Endometrial microvascular endothelial cells (primary cell): ENCODE data around the gene NUP62. TPM values are rescaled to one million over a fixed set of nuclear protein-coding genes. Genes with fewer than 3 reads are reported as not detected.

Experiments used
- in situ Hi-C: cut with HindIII; loops from 2 replicates; pipeline ENCODE4 v1.10.0; 2017; ENCODE audit warnings: low sequenced_read_pairs, low pct_unique_long_range_greater_than_20kb; ENCODE audit errors: inconsistent ontology term
- total RNA-seq: library from RNA; depleted of rRNA; stranded (reverse); fragments of >200 nt; gene quantifications from one replicate; pipeline ENCODE4 v1.2.3, GENCODE V29; 2015; ENCODE audit errors: inconsistent ontology term

Gene NUP62
- total RNA-seq, 1 donor from 2014 or later = 87.8 TPM

GRCh38 chr19:49911381-49912145, 17.7 kb downstream of the NUP62 start:
- in situ Hi-C loops = no loop called here

GRCh38 chr19:49910179-49910578, 19.1 kb downstream of the NUP62 start:
- in situ Hi-C loops = no loop called here

- in situ Hi-C loops = no loop called here
These were observed 20.6 kb downstream of the NUP62 start for GRCh38 chr19:49908480-49909420.

- in situ Hi-C loops = no loop called here
These were observed 21.4 kb downstream of the NUP62 start for GRCh38 chr19:49907745-49908446.

- in situ Hi-C loops = no loop called here
These were observed 22.3 kb downstream of the NUP62 start for GRCh38 chr19:49906879-49907564.

GRCh38 chr19:49904136-49904535, 25.2 kb downstream of the NUP62 start:
- in situ Hi-C loops = no loop called here

GRCh38 chr19:49896863-49897621, 32.3 kb downstream of the NUP62 start, which contains the start of gene IL4I1:
IL4I1 (minus strand) TSS chr19:49896887; CDS start chr19:49896160, 727 bp downstream.
- in situ Hi-C loops = no loop called here

- in situ Hi-C loops = no loop called here
These were observed 33.6 kb downstream of the NUP62 start for GRCh38 chr19:49895566-49896297.

GRCh38 chr19:49894879-49895565, 34.3 kb downstream of the NUP62 start:
- in situ Hi-C loops = no loop called here

GRCh38 chr19:49894011-49894664, 35.2 kb downstream of the NUP62 start:
- in situ Hi-C loops = no loop called here

- in situ Hi-C loops = no loop called here
These were observed 36.6 kb downstream of the NUP62 start for GRCh38 chr19:49892716-49893115.

GRCh38 chr19:49891393-49891792, 37.9 kb downstream of the NUP62 start:
- in situ Hi-C loops = no loop called here

GRCh38 chr19:49890349-49891311, 38.7 kb downstream of the NUP62 start:
- in situ Hi-C loops = no loop called here

- in situ Hi-C loops = no loop called here
These were observed 39.5 kb downstream of the NUP62 start for GRCh38 chr19:49889687-49890348.
